Activated CD8-positive, alpha-beta T cell treated with anti-CD3 and anti-CD28 coated beads, Interleukin-2, amount 10 ng/mL, durations not matched to agents 7 days and 5 days (primary cell): ENCODE results near the gene PPP1R36. TPM values are rescaled to one million over a fixed set of nuclear protein-coding genes. Genes with fewer than 3 reads are reported as not detected.

Source experiments
- ATAC-seq: fragments of 150-1000 bp; cut with Tn5 transposase; one replicate; pipeline ENCODE4 v1.10.0; 2021; ENCODE audit warnings: moderate library complexity
- CTCF ChIA-PET: fragments of 350-600 bp; sonication (Branson Sonifier 250); formaldehyde crosslinking; loops from one replicate; lab custom pipeline; 2021; ENCODE audit warnings: antibody characterized with exemption; lab: Charles Lee
- POLR2A ChIA-PET: fragments of 350-600 bp; sonication (Branson Sonifier 250); formaldehyde crosslinking; loops from one replicate; lab custom pipeline; 2021; ENCODE audit warnings: antibody characterized with exemption; lab: Charles Lee
- DNase-seq: peaks from one replicate; pipeline ENCODE4 v3.0.0-alpha.2; 2020
- H3K27ac Mint-ChIP-seq: one replicate; pipeline ENCODE4 v1.8.0; 2021; ENCODE audit warnings: mild to moderate bottlenecking, mixed read lengths
- H3K27me3 Mint-ChIP-seq: one replicate; pipeline ENCODE4 v1.8.0; 2021; ENCODE audit warnings: low read depth, mixed read lengths
- H3K36me3 Mint-ChIP-seq: one replicate; pipeline ENCODE4 v1.8.0; 2021; ENCODE audit warnings: low read depth, mixed read lengths
- H3K4me1 Mint-ChIP-seq: one replicate; pipeline ENCODE4 v1.8.0; 2021; ENCODE audit warnings: low read depth, mixed read lengths
- H3K4me3 Mint-ChIP-seq: one replicate; pipeline ENCODE4 v1.8.0; 2021; ENCODE audit warnings: mild to moderate bottlenecking, mixed read lengths
- H3K9me3 Mint-ChIP-seq: one replicate; pipeline ENCODE4 v1.8.0; 2022; ENCODE audit warnings: mixed read lengths; ENCODE audit not compliant: insufficient read depth
- total RNA-seq, 2 experiments: library from RNA; stranded (reverse); gene quantifications; one replicate each; pipeline ENCODE4 v1.2.3, GENCODE V29; 2021

Gene PPP1R36
- total RNA-seq, 2 experiments from 2014 or later = 0.21 to 0.47 TPM

DNA sequence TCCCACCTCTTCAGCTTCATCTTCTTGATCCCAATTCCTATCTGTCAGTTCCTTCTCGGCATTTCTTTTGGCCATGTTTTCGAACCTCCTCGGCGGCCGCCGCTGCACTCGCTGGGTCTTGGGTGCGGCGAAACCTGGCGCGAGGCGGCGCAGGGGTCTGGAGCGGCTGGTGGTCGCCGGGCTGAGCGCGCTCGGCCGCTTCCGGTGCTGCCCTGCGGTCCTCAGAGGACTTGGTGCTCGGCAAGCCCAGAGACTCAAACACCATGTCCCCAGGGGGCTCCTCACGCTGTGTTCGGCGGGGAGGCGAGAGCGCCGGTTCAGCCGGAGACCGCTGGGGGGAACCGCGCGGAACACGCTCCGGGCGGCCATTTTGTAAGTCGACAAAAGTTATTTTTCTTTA is 51.8 kb downstream of the PPP1R36 start:
- DNase-seq (no peak), ATAC-seq (no peak)
- Mint-ChIP-seq H3K27me3 (peaks cover 34% of the 10 kb centered on the region), H3K27ac (no peak overlapping the region), H3K9me3 (no peaks in the 10 kb centered on the region), H3K4me1 (no peaks in the 10 kb centered on the region), H3K4me3 (no peak overlapping the region), H3K36me3 (no peaks in the 10 kb centered on the region)
- CTCF ChIA-PET = no interaction called here
- POLR2A ChIA-PET = no interaction called here

DNA sequence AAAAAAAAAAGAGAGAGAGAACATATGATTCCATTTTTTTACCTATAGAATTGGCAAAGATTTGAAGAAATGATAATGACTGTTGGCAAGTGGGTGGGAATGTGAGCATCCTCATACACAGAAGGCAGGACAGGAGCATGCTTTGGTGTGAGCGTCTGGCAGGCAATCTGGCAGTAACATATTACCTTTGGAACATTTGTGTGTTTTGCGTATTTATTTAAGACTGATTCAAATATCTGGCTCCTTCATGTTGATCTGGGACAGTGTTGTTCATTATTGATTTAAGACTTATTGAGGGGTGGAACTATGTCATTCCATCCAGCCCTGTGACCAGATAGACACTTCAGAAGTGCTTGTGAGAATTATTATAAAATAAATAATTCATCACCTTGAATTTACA is 53.1 kb downstream of the PPP1R36 start:
- peaks cover 38% of the 10 kb centered on the region for H3K27me3 Mint-ChIP-seq
- no peaks in the 10 kb centered on the region for H3K4me1 Mint-ChIP-seq
- CTCF ChIA-PET = no interaction called here
- no peak overlapping the region for H3K27ac Mint-ChIP-seq
- no peaks in the 10 kb centered on the region for H3K36me3 Mint-ChIP-seq
- ATAC-seq = no peak
- DNase-seq = no peak
- POLR2A ChIA-PET = no interaction called here
- no peaks in the 10 kb centered on the region for H3K9me3 Mint-ChIP-seq
- no peak overlapping the region for H3K4me3 Mint-ChIP-seq

DNA sequence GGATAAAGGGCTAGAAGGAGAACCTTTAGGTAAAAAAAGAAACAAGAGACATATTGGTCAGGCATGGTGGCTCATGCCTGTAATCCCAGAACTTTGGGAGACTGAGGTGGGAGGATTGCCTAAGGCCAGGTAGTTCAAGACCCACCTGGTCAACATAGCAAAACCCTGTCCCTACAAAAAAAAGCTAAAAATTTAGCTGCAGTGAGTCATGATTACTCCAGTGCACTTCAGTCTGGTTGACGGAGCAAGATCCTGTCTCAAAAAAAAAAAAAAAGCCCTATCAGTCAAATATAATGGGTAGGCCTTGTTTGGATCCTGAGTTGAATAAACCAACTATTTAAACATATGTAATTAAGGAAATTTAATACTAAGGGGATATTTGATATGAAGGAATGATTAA is 54.2 kb downstream of the PPP1R36 start:
- Mint-ChIP-seq H3K27ac (no peak overlapping the region), H3K9me3 (no peaks in the 10 kb centered on the region), H3K4me1 (no peaks in the 10 kb centered on the region), H3K27me3 (peaks cover 34% of the 10 kb centered on the region), H3K36me3 (no peaks in the 10 kb centered on the region), H3K4me3 (no peak overlapping the region)
- DNase-seq (no peak), ATAC-seq (no peak)
- ChIA-PET POLR2A (no interaction called here), CTCF (no interaction called here)

DNA sequence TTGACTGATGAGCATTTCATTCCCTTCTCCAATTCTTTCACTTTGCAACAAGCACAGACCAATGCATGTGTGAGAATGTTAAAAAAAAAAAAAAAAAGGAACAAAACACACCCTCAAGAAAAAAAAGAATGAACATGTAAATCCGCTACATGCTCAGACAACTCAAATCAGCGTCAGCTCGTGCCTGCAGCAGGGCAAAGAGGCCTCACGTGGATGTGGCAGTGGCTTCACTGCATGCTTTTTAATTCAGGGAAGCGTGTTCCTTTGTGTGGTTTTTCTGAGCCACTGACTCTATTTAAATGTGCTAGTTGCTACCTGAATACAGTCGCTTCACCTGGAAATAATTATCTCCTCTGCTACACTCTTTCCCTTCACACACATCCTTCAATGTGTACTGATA is 55.1 kb downstream of the PPP1R36 start:
- Mint-ChIP-seq H3K9me3 (no peaks in the 10 kb centered on the region), H3K27ac (no peak overlapping the region), H3K4me3 (no peak overlapping the region), H3K4me1 (no peaks in the 10 kb centered on the region), H3K27me3 (peaks cover 34% of the 10 kb centered on the region), H3K36me3 (no peaks in the 10 kb centered on the region)
- CTCF ChIA-PET = no interaction called here
- DNase-seq (no peak), ATAC-seq (no peak)
- POLR2A ChIA-PET = no interaction called here

DNA sequence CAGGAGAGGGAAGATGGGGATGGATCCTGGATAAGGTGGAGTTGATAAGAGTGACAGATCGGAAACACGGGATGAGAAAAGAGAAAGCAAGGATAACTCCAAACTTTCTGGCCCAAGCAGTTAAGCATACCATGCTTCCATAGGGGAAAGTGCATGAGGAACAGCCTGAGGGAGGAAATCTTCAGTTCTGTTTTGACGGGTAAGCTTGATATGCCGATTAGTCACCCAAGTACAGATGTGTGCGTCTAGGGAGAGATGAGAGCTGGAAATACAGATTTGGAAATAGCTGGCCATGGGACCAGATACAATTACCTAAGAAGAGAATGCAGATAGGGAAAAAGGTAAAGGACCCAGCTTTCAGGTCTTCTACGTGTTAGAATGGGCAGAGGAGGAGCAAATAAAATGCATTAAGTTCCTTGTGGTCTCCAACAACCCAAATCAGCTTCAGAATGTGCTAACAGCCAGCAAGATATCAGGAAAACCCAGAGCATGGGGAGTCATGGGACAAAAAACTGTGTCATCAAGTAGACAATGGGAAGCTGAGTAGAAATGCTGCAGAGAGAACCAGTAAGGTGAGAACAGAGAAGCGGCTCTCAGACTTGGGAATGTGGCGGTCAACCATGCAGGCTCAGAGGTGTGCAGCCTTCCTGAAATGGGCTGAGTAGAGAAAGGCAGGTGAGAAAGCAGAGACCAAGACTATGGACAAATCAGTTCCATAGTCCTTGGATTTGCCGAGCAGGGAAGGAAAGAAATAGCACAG is 56.3 kb downstream of the PPP1R36 start:
- DNase-seq (no peak), ATAC-seq (no peak)
- ChIA-PET POLR2A (no interaction called here), CTCF (interaction anchor here (1.0 kb wide), 1 partner anchor 31 kb away, joined by 5 read pairs; no protein-coding TSS in a partner anchor)
- H3K27me3 Mint-ChIP-seq = peaks cover 32% of the 10 kb centered on the region
- no peak overlapping the region for H3K4me3 Mint-ChIP-seq
- H3K27ac Mint-ChIP-seq = no peak overlapping the region
- no peaks in the 10 kb centered on the region for H3K4me1 Mint-ChIP-seq
- H3K9me3 Mint-ChIP-seq = no peaks in the 10 kb centered on the region
- H3K36me3 Mint-ChIP-seq = no peaks in the 10 kb centered on the region

DNA sequence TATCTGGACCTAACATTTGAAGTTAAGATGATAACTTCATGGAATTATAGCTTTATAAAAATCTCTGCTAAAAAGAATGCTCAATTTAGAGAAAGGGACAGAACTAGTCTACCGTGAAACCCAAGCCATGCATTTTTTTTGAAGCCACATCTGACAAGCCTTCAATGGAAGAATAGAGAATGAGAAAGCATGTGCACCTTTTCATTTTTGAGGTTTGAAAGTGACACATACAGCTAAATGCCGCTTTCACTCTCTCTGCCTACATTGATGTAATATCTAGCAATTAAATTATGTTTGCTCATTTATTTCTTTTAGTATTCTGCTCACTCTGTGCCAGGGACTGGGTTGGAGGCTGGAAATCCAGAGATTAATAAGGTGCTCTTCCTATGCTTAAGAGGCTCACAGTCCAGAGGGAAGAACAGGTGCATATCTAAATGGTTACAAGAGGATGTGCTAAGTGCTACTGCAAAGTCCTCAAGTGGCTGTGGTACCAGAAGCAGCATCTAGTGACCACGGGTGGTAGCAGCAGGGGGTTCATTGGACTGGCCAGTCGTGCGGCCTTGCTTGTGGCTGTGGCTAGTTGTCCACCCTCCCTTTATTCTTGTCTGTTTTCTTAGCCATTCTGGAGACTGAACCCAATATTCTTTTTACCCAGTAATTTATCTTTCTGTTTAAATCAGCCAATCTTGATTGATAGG is 60.4 kb downstream of the PPP1R36 start:
- H3K36me3 Mint-ChIP-seq = no peaks in the 10 kb centered on the region
- no peak overlapping the region for H3K4me3 Mint-ChIP-seq
- ChIA-PET POLR2A (no interaction called here), CTCF (interaction anchor here (0.7 to 5.7 kb wide), 2 partner anchors 27 to 271 kb away, joined by 3 to 34 read pairs; no protein-coding TSS in a partner anchor)
- DNase-seq (no peak), ATAC-seq (no peak)
- H3K27ac Mint-ChIP-seq = no peak overlapping the region
- H3K4me1 Mint-ChIP-seq = no peaks in the 10 kb centered on the region
- H3K27me3 Mint-ChIP-seq = peaks cover 27% of the 10 kb centered on the region
- no peaks in the 10 kb centered on the region for H3K9me3 Mint-ChIP-seq

DNA sequence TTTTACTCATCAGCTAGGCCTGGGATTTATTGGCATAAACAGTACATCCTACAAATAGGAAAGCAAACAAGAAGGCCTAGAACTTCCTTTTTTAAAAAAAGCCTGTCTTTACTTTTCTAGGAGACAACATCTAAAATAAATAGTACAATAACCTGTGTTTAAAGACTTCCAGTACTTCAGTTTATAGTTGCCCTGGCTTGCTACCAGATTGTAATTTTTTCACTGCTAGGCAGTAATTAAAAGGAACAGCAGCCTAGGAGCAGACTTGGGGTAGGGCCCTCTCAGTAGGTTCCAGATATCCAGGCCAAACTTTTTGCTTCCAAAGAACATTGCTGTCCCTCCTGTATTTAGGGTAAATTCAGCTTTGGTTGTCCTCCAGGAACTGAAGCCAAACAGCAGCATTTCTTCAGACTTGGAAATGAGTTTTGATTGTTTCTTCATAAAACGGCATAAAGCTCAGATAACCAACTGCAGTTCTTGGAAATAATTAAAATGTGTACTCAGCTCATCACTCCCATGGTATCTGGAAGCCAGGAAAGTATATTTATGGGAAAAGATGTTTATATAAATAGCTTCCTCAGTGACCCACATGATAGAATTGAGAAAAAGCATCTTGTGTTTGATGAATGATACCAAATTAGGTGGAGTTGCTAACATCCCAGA is 61.7 kb downstream of the PPP1R36 start:
- Mint-ChIP-seq H3K27me3 (peaks cover 14% of the 10 kb centered on the region), H3K9me3 (no peaks in the 10 kb centered on the region), H3K4me1 (no peaks in the 10 kb centered on the region), H3K4me3 (no peak overlapping the region), H3K27ac (no peak overlapping the region), H3K36me3 (no peaks in the 10 kb centered on the region)
- ChIA-PET CTCF (interaction anchor here (5.7 kb wide), 1 partner anchor 25 kb away, joined by 34 read pairs; no protein-coding TSS in a partner anchor), POLR2A (no interaction called here)
- ATAC-seq (no peak), DNase-seq (no peak)

DNA sequence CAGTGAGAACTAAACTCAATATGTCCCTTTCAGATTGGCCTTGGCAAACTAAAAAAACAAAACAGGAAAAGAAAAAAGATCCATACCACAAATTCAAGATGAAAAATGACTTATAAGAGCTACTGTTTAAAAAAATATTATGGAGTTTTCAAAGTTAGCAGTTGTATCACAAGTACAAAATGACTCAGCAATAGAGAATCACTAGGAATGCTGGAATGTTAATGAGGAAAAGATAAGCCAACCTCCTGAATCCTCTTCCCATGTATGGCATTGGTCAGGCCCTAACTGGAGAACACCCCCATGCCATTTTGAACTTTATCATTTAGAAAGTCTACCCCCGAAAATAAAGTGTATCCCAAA is 62.2 kb downstream of the PPP1R36 start:
- no peaks in the 10 kb centered on the region for H3K36me3 Mint-ChIP-seq
- ATAC-seq (no peak), DNase-seq (no peak)
- H3K27me3 Mint-ChIP-seq = peaks cover 11% of the 10 kb centered on the region
- H3K4me1 Mint-ChIP-seq = no peaks in the 10 kb centered on the region
- H3K27ac Mint-ChIP-seq = no peak overlapping the region
- CTCF ChIA-PET = interaction anchor here (5.7 kb wide), 1 partner anchor 25 kb away, joined by 34 read pairs; no protein-coding TSS in a partner anchor
- H3K9me3 Mint-ChIP-seq = no peaks in the 10 kb centered on the region
- POLR2A ChIA-PET = no interaction called here
- no peak overlapping the region for H3K4me3 Mint-ChIP-seq

DNA sequence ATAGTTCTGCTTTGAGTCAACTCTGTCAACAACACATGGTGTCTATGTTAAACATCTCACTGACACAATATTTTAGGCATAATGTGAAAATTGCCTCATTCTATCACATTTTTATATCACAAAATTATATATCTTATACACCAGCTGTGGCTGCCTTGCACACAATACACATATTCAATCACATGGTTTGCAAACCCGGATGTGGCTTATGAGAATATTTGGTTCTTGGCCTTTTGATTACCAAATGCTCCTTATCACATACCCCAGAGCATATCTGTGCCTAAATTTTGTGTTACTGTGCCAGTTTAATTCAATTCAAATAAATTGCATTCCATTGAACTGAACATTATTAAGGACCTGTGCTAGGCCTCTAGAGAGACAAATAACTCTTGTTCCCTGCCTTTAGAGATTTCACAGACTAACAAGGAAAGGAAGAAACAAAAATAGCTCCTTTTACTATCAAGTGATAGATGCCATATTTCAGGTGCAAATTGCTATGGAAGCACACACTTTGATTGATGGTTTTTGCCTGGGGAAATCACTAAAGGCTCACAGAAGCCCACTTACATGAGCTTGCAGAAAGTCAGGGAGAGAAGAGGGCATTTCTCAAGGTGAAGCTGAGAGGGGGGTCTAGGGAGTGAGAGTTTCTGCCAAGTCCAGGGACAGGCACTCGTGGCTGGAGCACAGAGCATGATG is 63.4 kb downstream of the PPP1R36 start:
- ChIA-PET POLR2A (no interaction called here), CTCF (interaction anchor here (5.7 kb wide), 1 partner anchor 24 kb away, joined by 34 read pairs; no protein-coding TSS in a partner anchor)

DNA sequence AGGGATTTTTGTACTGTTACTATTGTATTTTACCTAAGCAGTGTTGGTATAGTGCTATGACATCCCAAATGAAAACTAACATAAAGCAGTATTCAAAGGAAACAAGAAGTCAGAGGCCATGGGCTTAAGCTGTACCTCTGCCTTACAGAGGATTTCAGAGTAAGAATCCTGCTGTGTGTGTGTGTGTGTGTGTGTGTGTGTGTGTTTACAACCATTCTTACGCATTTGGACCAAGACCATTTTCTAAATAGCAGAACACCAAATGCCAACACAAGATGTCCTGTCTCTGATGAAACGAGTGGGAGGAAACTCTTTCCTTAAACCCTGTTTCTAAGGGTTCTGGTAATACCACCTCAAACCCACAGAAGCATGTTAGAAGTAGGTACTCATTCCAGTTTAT is 64.4 kb downstream of the PPP1R36 start:
- H3K36me3 Mint-ChIP-seq = no peaks in the 10 kb centered on the region
- POLR2A ChIA-PET = no interaction called here
- H3K27me3 Mint-ChIP-seq = peaks cover 11% of the 10 kb centered on the region
- CTCF ChIA-PET = interaction anchor here (1.4 kb wide), 1 partner anchor 22 kb away, joined by 8 read pairs; no protein-coding TSS in a partner anchor
- DNase-seq (no peak), ATAC-seq (no peak)
- H3K4me1 Mint-ChIP-seq = no peaks in the 10 kb centered on the region
- H3K27ac Mint-ChIP-seq = no peak overlapping the region
- H3K9me3 Mint-ChIP-seq = no peaks in the 10 kb centered on the region
- H3K4me3 Mint-ChIP-seq = no peak overlapping the region

More for the DNA sequence above, 63.4 kb downstream of the PPP1R36 start:
- Mint-ChIP-seq H3K9me3 (no peaks in the 10 kb centered on the region), H3K4me1 (no peaks in the 10 kb centered on the region), H3K4me3 (no peak overlapping the region), H3K36me3 (no peaks in the 10 kb centered on the region), H3K27me3 (peaks cover 11% of the 10 kb centered on the region), H3K27ac (no peak overlapping the region)
- DNase-seq (no peak), ATAC-seq (no peak)

DNA sequence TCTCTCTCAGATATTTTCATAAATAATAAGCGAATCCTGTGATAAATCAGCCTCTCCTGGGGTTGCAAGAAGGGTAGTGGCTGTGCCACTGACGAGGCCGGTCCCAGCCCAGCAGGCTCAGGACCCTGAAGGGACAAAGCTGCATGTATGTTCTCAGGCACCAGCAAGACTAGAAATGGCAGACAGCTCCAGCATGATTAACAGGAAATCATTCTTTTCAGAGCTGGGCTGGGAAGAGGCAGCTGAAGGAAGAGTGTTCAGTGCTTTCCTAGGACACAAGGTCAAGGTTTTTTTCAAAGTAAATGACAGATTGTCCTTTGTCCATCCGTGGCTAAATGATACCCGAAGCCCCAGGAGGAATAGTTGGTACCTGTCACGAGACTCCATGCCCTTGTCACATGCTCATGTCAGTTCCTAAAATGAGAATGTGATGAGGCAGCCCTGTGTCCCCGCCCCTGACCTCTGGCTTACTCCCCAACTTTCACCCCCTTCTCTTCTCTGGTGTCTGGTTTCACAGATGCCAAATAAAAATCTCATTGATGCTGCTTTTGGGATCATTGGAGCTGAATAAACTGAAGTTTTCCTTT is 65.1 kb downstream of the PPP1R36 start:
- CTCF ChIA-PET = interaction anchor here (1.4 kb wide), 1 partner anchor 22 kb away, joined by 8 read pairs; no protein-coding TSS in a partner anchor
- Mint-ChIP-seq H3K9me3 (no peaks in the 10 kb centered on the region), H3K4me3 (no peak overlapping the region), H3K27ac (no peak overlapping the region), H3K36me3 (no peaks in the 10 kb centered on the region), H3K4me1 (no peaks in the 10 kb centered on the region), H3K27me3 (peaks cover 11% of the 10 kb centered on the region)
- POLR2A ChIA-PET = no interaction called here
- ATAC-seq = no peak
- DNase-seq = no peak
